GM23338 (cell line): ENCODE data around the gene TXNL1. TPM values are rescaled to one million over a fixed set of nuclear protein-coding genes. Genes with fewer than 3 reads are reported as not detected.

Experiments
- ATAC-seq: fragments of 200-7000 bp; cut with Tn5 transposase; 3 replicates; pipeline ENCODE4 v1.9.1; 2020
- DNase-seq: peaks from one replicate; pipeline ENCODE4 v3.0.0-alpha.2; 2015; ENCODE audit warnings: low spot score
- H2AFZ ChIP-seq: fragments of 200-600 bp; sonication (generic); 2 replicates; pipeline ENCODE4 v1.8.0; 2016; ENCODE audit warnings: antibody characterized with exemption, mild to moderate bottlenecking, moderate library complexity
- H3F3A ChIP-seq: fragments of 200-600 bp; sonication (generic); replicated peaks from 2 replicates; pipeline ENCODE4 v1.8.0; 2017; ENCODE audit warnings: antibody characterized with exemption, mixed run types, low read depth
- H3K27ac ChIP-seq: fragments of 200-600 bp; sonication (generic); 2 replicates; pipeline ENCODE4 v1.6.1; 2016; ENCODE audit warnings: low read depth
- H3K27me3 ChIP-seq: fragments of 200-600 bp; sonication (generic); 2 replicates; pipeline ENCODE4 v1.8.0; 2016; ENCODE audit warnings: mild to moderate bottlenecking, mixed run types, moderate library complexity; ENCODE audit not compliant: insufficient read depth
- H3K36me3 ChIP-seq: fragments of 200-600 bp; sonication (generic); 2 replicates; pipeline ENCODE4 v1.8.0; 2016; ENCODE audit warnings: mild to moderate bottlenecking; ENCODE audit not compliant: insufficient read depth
- H3K4me1 ChIP-seq: fragments of 200-600 bp; sonication (generic); 2 replicates; pipeline ENCODE4 v1.8.0; 2016; ENCODE audit warnings: mild to moderate bottlenecking, moderate library complexity; ENCODE audit not compliant: insufficient read depth
- H3K4me2 ChIP-seq: fragments of 200-600 bp; sonication (generic); 2 replicates; pipeline ENCODE4 v1.7.1; 2017; ENCODE audit warnings: mixed run types
- H3K4me3 ChIP-seq: fragments of 200-600 bp; sonication (generic); 2 replicates; pipeline ENCODE4 v1.6.1; 2016; ENCODE audit warnings: mixed run types
- H3K79me2 ChIP-seq: fragments of 200-600 bp; sonication (generic); replicated peaks from 2 replicates; pipeline ENCODE4 v1.8.0; 2017; ENCODE audit warnings: mild to moderate bottlenecking; ENCODE audit not compliant: insufficient read depth
- H3K9me2 ChIP-seq: fragments of 200-600 bp; sonication (generic); 2 replicates; pipeline ENCODE4 v1.8.0; 2017; ENCODE audit not compliant: insufficient read depth
- H4K20me1 ChIP-seq: fragments of 200-600 bp; sonication (generic); replicated peaks from 2 replicates; pipeline ENCODE4 v1.8.0; 2017; ENCODE audit warnings: mild to moderate bottlenecking; ENCODE audit not compliant: insufficient read depth
- H3K27ac Mint-ChIP-seq: 2 replicates; pipeline ENCODE4 v1.8.0; 2020; ENCODE audit warnings: inconsistent platforms, mild to moderate bottlenecking, moderate library complexity, mixed read lengths
- H3K27me3 Mint-ChIP-seq: 3 replicates; pipeline ENCODE4 v1.8.0; 2022; ENCODE audit warnings: low read depth, mild to moderate bottlenecking, moderate library complexity, mixed read lengths, inconsistent platforms; ENCODE audit not compliant: insufficient read depth, poor library complexity
- H3K36me3 Mint-ChIP-seq: 3 replicates; pipeline ENCODE4 v1.8.0; 2021; ENCODE audit warnings: low read depth, mild to moderate bottlenecking, inconsistent platforms, moderate library complexity, mixed read lengths
- H3K4me1 Mint-ChIP-seq: 3 replicates; pipeline ENCODE4 v1.8.0; 2020; ENCODE audit warnings: mild to moderate bottlenecking, inconsistent platforms, mixed read lengths
- H3K4me3 Mint-ChIP-seq: 3 replicates; pipeline ENCODE4 v1.8.0; 2021; ENCODE audit warnings: moderate library complexity, mild to moderate bottlenecking, inconsistent platforms, mixed read lengths
- H3K9me3 Mint-ChIP-seq: 3 replicates; pipeline ENCODE4 v1.8.0; 2020; ENCODE audit warnings: moderate library complexity, mild to moderate bottlenecking, inconsistent platforms, mixed read lengths
- CREB1 ChIP-seq: fragments of 250-450 bp; sonication (Bioruptor Pico); IDR thresholded peaks from 2 replicates; pipeline ENCODE4 v1.5.0; 2020; ENCODE audit warnings: low read depth, mild to moderate bottlenecking, moderate library complexity
- EZH2 ChIP-seq: fragments of 200-600 bp; sonication (generic); IDR thresholded peaks from one replicate; pipeline ENCODE4 v1.8.0; 2017; ENCODE audit warnings: antibody characterized with exemption, mild to moderate bottlenecking, low read depth; ENCODE audit not compliant: unreplicated experiment
- EZH2phosphoT487 ChIP-seq: fragments of 200-600 bp; sonication (generic); IDR thresholded peaks from one replicate; pipeline ENCODE4 v1.8.1; 2018; ENCODE audit warnings: antibody characterized with exemption; ENCODE audit not compliant: unreplicated experiment
- JUNB ChIP-seq: IDR thresholded peaks from one replicate; pipeline ENCODE4 v1.6.1; 2016; ENCODE audit warnings: antibody characterized with exemption; ENCODE audit not compliant: unreplicated experiment
- NANOG ChIP-seq: IDR thresholded peaks from 2 replicates; pipeline ENCODE4 v1.6.1; 2016; ENCODE audit warnings: antibody characterized with exemption, borderline replicate concordance
- POLR2AphosphoS5 ChIP-seq: IDR thresholded peaks from 2 replicates; pipeline ENCODE4 v1.6.1; 2016; ENCODE audit warnings: antibody characterized with exemption, low read depth
- STAT1 ChIP-seq: IDR thresholded peaks from one replicate; pipeline ENCODE4 v1.6.1; 2016; ENCODE audit warnings: antibody characterized with exemption; ENCODE audit not compliant: unreplicated experiment
- ZNF114 ChIP-seq: fragments of 250-450 bp; sonication (Bioruptor Pico); IDR thresholded peaks from 2 replicates; pipeline ENCODE4 v1.5.0; 2020; ENCODE audit warnings: mild to moderate bottlenecking, moderate library complexity
- ZNF331 ChIP-seq: fragments of 250-450 bp; sonication (Bioruptor Pico); IDR thresholded peaks from 2 replicates; pipeline ENCODE4 v1.5.0; 2020; ENCODE audit warnings: low read depth, mild to moderate bottlenecking, moderate library complexity
- polyA plus RNA-seq: library from polyadenylated mRNA; unstranded; fragments of >200 nt; fragmentation: Nextera tagmentation; extraction: Ambion mirVana; gene quantifications from 2 replicates; pipeline ENCODE4 v1.2.1, GENCODE V29; 2016
- total RNA-seq: library from RNA; depleted of rRNA; stranded (reverse); fragments of >200 nt; shearing (Covaris generic); gene quantifications from 2 replicates; pipeline ENCODE4 v1.2.3, GENCODE V29; 2014
- TF ChIP-seq, protein P1 (sequence below): IDR thresholded peaks from 2 replicates; pipeline ENCODE4 v1.6.1; 2016; ENCODE audit warnings: antibody characterized with exemption
- TF ChIP-seq, protein P2 (sequence below), 2 experiments: fragments of 200-600 bp in 1 of 2; sonication (generic) in 1 of 2; conservative IDR thresholded peaks; 2 replicates each; pipeline versions ENCODE4 v1.5.1 to v1.6.1; 2016 to 2017; ENCODE audit warnings: antibody characterized with exemption in 2 of 2, low read depth in 2 of 2, mild to moderate bottlenecking in 2 of 2, moderate library complexity in 1 of 2
- TF ChIP-seq, protein P3 (sequence below): fragments of 250-450 bp; sonication (Bioruptor Pico); IDR thresholded peaks from 2 replicates; pipeline ENCODE4 v1.5.0; 2020; ENCODE audit warnings: mild to moderate bottlenecking, moderate library complexity
- TF ChIP-seq, protein P4 (sequence below): IDR thresholded peaks from one replicate; pipeline ENCODE4 v1.6.1; 2018; ENCODE audit warnings: antibody characterized with exemption; ENCODE audit not compliant: unreplicated experiment

Gene TXNL1
- total and polyA plus RNA-seq, 2 experiments from 2014 or later = 73.6 to 135 TPM

DNA sequence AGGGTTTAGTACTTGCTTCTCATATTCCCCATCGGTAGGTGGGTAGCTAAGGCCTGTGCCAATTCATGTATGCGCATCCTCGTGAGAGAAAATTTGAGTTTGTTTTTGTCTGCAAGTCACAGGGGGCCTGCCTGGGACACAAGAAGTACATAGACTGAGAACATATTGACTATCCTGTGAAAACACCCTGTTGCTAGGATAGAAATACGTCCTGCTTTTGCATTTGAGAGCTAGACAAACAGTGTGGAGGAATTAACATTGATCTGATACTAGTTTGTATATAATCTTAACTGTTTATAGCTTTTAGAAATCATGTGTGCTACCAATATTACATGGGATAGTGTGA lies 23.6 kb upstream of the TXNL1 start:
- TF ChIP-seq, protein P1, sequence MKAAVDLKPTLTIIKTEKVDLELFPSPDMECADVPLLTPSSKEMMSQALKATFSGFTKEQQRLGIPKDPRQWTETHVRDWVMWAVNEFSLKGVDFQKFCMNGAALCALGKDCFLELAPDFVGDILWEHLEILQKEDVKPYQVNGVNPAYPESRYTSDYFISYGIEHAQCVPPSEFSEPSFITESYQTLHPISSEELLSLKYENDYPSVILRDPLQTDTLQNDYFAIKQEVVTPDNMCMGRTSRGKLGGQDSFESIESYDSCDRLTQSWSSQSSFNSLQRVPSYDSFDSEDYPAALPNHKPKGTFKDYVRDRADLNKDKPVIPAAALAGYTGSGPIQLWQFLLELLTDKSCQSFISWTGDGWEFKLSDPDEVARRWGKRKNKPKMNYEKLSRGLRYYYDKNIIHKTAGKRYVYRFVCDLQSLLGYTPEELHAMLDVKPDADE = no peak
- TF ChIP-seq, protein P2, sequence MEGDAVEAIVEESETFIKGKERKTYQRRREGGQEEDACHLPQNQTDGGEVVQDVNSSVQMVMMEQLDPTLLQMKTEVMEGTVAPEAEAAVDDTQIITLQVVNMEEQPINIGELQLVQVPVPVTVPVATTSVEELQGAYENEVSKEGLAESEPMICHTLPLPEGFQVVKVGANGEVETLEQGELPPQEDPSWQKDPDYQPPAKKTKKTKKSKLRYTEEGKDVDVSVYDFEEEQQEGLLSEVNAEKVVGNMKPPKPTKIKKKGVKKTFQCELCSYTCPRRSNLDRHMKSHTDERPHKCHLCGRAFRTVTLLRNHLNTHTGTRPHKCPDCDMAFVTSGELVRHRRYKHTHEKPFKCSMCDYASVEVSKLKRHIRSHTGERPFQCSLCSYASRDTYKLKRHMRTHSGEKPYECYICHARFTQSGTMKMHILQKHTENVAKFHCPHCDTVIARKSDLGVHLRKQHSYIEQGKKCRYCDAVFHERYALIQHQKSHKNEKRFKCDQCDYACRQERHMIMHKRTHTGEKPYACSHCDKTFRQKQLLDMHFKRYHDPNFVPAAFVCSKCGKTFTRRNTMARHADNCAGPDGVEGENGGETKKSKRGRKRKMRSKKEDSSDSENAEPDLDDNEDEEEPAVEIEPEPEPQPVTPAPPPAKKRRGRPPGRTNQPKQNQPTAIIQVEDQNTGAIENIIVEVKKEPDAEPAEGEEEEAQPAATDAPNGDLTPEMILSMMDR (conservative IDR thresholded peaks at IDR 0.05; ENCODE audit: low read depth in 2 of 2) = no peak
- no peak for TF ChIP-seq EZH2
- no peak for TF ChIP-seq JUNB
- TF ChIP-seq EZH2phosphoT487 = no peak
- TF ChIP-seq, protein P3, sequence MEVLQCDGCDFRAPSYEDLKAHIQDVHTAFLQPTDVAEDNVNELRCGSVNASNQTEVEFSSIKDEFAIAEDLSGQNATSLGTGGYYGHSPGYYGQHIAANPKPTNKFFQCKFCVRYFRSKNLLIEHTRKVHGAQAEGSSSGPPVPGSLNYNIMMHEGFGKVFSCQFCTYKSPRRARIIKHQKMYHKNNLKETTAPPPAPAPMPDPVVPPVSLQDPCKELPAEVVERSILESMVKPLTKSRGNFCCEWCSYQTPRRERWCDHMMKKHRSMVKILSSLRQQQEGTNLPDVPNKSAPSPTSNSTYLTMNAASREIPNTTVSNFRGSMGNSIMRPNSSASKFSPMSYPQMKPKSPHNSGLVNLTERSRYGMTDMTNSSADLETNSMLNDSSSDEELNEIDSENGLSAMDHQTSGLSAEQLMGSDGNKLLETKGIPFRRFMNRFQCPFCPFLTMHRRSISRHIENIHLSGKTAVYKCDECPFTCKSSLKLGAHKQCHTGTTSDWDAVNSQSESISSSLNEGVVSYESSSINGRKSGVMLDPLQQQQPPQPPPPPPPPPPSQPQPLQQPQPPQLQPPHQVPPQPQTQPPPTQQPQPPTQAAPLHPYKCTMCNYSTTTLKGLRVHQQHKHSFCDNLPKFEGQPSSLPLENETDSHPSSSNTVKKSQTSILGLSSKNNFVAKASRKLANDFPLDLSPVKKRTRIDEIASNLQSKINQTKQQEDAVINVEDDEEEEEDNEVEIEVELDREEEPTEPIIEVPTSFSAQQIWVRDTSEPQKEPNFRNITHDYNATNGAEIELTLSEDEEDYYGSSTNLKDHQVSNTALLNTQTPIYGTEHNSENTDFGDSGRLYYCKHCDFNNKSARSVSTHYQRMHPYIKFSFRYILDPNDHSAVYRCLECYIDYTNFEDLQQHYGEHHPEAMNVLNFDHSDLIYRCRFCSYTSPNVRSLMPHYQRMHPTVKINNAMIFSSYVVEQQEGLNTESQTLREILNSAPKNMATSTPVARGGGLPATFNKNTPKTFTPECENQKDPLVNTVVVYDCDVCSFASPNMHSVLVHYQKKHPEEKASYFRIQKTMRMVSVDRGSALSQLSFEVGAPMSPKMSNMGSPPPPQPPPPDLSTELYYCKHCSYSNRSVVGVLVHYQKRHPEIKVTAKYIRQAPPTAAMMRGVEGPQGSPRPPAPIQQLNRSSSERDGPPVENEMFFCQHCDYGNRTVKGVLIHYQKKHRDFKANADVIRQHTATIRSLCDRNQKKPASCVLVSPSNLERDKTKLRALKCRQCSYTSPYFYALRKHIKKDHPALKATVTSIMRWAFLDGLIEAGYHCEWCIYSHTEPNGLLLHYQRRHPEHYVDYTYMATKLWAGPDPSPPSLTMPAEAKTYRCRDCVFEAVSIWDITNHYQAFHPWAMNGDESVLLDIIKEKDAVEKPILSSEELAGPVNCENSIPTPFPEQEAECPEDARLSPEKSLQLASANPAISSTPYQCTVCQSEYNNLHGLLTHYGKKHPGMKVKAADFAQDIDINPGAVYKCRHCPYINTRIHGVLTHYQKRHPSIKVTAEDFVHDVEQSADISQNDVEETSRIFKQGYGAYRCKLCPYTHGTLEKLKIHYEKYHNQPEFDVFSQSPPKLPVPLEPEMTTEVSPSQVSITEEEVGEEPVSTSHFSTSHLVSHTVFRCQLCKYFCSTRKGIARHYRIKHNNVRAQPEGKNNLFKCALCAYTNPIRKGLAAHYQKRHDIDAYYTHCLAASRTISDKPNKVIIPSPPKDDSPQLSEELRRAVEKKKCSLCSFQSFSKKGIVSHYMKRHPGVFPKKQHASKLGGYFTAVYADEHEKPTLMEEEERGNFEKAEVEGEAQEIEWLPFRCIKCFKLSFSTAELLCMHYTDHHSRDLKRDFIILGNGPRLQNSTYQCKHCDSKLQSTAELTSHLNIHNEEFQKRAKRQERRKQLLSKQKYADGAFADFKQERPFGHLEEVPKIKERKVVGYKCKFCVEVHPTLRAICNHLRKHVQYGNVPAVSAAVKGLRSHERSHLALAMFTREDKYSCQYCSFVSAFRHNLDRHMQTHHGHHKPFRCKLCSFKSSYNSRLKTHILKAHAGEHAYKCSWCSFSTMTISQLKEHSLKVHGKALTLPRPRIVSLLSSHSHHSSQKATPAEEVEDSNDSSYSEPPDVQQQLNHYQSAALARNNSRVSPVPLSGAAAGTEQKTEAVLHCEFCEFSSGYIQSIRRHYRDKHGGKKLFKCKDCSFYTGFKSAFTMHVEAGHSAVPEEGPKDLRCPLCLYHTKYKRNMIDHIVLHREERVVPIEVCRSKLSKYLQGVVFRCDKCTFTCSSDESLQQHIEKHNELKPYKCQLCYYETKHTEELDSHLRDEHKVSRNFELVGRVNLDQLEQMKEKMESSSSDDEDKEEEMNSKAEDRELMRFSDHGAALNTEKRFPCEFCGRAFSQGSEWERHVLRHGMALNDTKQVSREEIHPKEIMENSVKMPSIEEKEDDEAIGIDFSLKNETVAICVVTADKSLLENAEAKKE (CRISPR knock-in tag) = no peak
- no peak for TF ChIP-seq NANOG
- TF ChIP-seq, protein P4, sequence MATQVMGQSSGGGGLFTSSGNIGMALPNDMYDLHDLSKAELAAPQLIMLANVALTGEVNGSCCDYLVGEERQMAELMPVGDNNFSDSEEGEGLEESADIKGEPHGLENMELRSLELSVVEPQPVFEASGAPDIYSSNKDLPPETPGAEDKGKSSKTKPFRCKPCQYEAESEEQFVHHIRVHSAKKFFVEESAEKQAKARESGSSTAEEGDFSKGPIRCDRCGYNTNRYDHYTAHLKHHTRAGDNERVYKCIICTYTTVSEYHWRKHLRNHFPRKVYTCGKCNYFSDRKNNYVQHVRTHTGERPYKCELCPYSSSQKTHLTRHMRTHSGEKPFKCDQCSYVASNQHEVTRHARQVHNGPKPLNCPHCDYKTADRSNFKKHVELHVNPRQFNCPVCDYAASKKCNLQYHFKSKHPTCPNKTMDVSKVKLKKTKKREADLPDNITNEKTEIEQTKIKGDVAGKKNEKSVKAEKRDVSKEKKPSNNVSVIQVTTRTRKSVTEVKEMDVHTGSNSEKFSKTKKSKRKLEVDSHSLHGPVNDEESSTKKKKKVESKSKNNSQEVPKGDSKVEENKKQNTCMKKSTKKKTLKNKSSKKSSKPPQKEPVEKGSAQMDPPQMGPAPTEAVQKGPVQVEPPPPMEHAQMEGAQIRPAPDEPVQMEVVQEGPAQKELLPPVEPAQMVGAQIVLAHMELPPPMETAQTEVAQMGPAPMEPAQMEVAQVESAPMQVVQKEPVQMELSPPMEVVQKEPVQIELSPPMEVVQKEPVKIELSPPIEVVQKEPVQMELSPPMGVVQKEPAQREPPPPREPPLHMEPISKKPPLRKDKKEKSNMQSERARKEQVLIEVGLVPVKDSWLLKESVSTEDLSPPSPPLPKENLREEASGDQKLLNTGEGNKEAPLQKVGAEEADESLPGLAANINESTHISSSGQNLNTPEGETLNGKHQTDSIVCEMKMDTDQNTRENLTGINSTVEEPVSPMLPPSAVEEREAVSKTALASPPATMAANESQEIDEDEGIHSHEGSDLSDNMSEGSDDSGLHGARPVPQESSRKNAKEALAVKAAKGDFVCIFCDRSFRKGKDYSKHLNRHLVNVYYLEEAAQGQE = no peak
- no peak for TF ChIP-seq POLR2AphosphoS5
- no peak for TF ChIP-seq ZNF331 (CRISPR knock-in tag)
- TF ChIP-seq CREB1 (CRISPR knock-in tag) = no peak
- no peak for TF ChIP-seq ZNF114
- TF ChIP-seq STAT1 = no peak
- Histone ChIP-seq H3K79me2 (peaks cover 57% of the 10 kb centered on the region), H3K9me2 (no peaks in the 10 kb centered on the region), H3K4me1 (no peaks in the 10 kb centered on the region), H3K4me2 (no peak overlapping the region), H4K20me1 (no peaks in the 10 kb centered on the region), H3F3A (no peaks in the 10 kb centered on the region), H2AFZ (no peak overlapping the region), H3K4me3 (no peak overlapping the region), H3K36me3 (no peaks in the 10 kb centered on the region), H3K27ac (no peak overlapping the region), H3K27me3 (no peaks in the 10 kb centered on the region)
- Mint-ChIP-seq H3K27ac (no peak overlapping the region), H3K36me3 (no peaks in the 10 kb centered on the region), H3K4me1 (peaks cover 10% of the 10 kb centered on the region), H3K4me3 (no peak overlapping the region), H3K9me3 (no peaks in the 10 kb centered on the region), H3K27me3 (peaks cover under 1% of the 10 kb centered on the region)
- DNase-seq (no peak), ATAC-seq (no peak)
